GM11168 (cell line): ENCODE data around the gene ZNF747.

Source experiments
- in situ Hi-C: fragments of 300-500 bp; cut with MboI; formaldehyde crosslinking; loops from one replicate; pipeline ENCODE4 v1.12.0; 2022; ENCODE audit warnings: low sequenced_read_pairs; ENCODE audit not compliant: unreplicated experiment

Gene ZNF747

GRCh38 chr16:30534368-30535105, at the start of gene ZNF747:
Gene ZNF747 (minus strand): TSS chr16:30534858. CDS start chr16:30534679, 179 bp downstream.
- in situ Hi-C loops, result no loop called here

GRCh38 chr16:30582611-30583340, 48.1 kb upstream of the ZNF747 start:
- in situ Hi-C loops, result no loop called here

- in situ Hi-C loops, result no loop called here
These were observed 46.8 kb upstream of the ZNF747 start for GRCh38 chr16:30581457-30581856.

- in situ Hi-C loops, result no loop called here
These were observed 40.0 kb upstream of the ZNF747 start for GRCh38 chr16:30574678-30575077.

GRCh38 chr16:30571445-30572322, 37.0 kb upstream of the ZNF747 start, which contains the start of gene ZNF688:
Gene ZNF688 (minus strand): TSS chr16:30571714. CDS start chr16:30571629, 85 bp downstream.
- in situ Hi-C loops, result no loop called here

GRCh38 chr16:30570636-30571444, 36.2 kb upstream of the ZNF747 start:
- in situ Hi-C loops, result no loop called here

GRCh38 chr16:30569746-30570635, 35.3 kb upstream of the ZNF747 start:
- in situ Hi-C loops, result no loop called here

GRCh38 chr16:30569281-30569680, 34.6 kb upstream of the ZNF747 start:
- in situ Hi-C loops, result no loop called here

GRCh38 chr16:30567991-30568638, 33.5 kb upstream of the ZNF747 start:
- in situ Hi-C loops, result no loop called here

- in situ Hi-C loops, result no loop called here
These were observed 32.7 kb upstream of the ZNF747 start for GRCh38 chr16:30567160-30567990.

- in situ Hi-C loops, result no loop called here
These were observed 31.9 kb upstream of the ZNF747 start for GRCh38 chr16:30566531-30566930.

GRCh38 chr16:30565984-30566383, 31.3 kb upstream of the ZNF747 start:
- in situ Hi-C loops, result no loop called here

- in situ Hi-C loops, result no loop called here
These were observed 30.9 kb upstream of the ZNF747 start for GRCh38 chr16:30565526-30565925.

GRCh38 chr16:30562021-30562420, 27.4 kb upstream of the ZNF747 start:
- in situ Hi-C loops, result no loop called here

GRCh38 chr16:30561089-30561816, 26.6 kb upstream of the ZNF747 start:
- in situ Hi-C loops, result no loop called here

- in situ Hi-C loops, result no loop called here
These were observed 25.0 kb upstream of the ZNF747 start for GRCh38 chr16:30559690-30560089.
